ENCODE measurements around the gene SSB.
"Not testable (repeated sequence)": the region's sequence is repeated elsewhere in the genome, so short reads cannot be mapped to it uniquely, and the experiment has no call there.

The SSB gene

DNA sequence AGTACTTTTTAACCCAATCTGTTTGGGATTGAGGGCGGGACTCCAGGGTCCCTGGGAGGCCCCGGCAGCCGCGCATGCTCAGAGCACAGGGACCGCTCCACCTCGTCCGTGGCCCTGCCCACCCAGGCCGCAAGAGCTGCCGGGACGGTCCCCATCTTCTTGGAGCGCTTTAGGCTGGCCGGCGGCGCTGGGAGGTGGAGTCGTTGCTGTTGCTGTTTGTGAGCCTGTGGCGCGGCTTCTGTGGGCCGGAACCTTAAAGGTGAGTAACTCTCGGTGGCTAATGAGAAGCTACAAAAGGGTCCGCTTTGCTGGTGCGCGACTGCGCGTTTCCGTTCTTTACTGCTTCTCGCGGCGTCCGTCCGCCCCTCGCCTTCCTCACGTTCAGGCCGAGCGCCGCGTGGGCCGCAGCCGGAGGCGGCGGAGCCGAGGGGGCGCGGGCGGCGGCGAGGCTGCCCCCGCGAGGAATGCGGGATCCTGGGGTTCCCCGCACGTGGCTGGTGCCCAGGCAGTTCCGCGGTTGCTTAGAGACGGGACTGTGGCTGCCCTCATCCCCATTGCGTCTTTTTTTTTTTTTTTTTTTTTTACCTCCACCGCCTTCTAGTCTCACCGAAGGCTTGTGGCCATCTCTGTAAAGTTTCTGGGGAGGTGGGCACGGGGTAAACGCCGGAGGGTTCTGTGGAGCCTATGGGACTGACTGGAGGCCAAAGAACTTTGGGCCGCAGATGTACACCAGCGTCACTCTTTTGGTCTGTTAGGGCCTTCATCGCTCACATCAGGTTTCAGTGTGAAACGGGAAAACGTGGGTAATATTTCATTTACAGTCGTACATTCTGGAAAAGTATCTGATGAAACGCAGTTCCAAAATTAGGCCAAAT is at the start of gene SSB:
Gene SSB (plus strand): TSS at position 154 of the 875 bp plus-strand sequence. CDS start 2,090 bp downstream, outside the sequence.
- DNase-seq (ENCODE audit: low read depth in 2 of 2): peak; percentile 79 to 83

DNA sequence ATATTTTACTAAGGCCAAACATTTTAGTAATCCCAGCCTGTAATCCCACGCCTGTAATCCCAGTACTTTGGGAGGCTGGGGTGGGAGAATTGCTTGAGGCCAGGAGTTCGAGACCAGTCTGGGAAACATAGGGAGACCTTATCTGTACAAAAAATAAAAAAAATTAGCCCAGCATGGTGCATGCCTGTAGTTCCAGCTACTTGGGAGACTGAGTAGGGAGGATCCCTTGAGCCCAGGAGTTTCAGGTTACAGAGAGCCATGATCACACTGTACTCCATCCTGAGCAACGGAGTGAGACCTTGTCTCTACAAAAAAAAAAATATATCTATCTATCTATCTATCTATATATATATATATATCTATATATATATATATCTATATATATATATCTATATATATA is 45.9 kb upstream of the SSB start:
- DNase-seq (ENCODE audit: low read depth in 2 of 2): no peak

DNA sequence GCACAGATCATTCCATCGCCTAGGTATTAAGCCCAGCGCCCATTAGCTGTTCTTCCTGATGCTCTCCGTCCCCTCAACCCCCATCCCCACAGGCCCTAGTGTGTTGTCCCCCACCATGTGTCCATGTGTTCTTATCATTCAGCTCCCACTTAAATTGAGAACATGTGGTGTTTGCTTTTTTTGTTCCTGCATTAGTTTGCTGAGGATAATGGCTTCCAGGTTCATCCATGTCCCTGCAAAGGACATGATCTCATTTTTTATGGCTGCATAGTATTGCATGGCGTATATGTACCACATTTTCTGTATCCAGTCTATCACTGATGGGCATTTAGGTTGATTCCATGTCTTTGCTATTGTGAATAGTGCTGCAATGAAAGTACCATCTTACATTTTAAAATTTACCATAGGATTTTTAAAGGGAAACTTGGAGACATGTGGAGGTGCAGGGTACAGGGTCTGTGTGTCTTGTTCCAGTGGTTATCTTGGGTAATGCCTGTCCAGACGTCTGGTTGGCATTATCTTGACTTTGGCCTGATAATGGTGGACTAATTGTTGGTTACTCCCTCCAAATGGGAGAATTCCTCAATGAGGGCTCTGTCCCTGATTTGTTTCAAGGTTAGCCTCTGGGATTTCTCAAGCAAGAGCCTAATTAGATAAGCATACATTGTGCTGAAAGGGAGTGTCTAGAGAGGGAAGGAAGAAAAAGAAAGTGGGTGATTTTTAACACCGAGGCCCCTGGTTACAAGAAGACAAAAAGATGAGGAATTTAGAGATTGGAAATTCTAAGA is 43.4 kb upstream of the SSB start:
- DNase-seq (ENCODE audit: low read depth in 2 of 2): no peak

DNA sequence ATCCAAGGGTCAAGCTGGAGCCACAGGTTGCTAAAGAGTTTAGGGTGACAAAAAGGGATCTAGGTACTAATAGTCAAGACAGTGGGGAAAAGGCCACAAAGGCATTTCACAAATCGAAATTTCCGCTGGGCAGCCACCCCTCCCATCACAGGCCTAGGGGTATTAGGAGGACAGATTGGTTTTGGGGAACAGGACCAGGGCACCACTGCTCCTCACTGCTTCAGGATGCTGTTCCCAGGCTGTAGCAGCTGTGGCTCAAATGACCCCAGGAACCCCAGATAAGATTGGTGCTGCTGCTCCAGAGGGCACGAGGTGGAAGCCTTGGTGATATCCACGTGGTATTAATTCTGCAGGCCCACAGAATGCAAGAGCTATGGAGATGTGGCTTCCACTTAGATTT is 42.3 kb upstream of the SSB start:
- no peak for DNase-seq (ENCODE audit: low read depth in 2 of 2)

DNA sequence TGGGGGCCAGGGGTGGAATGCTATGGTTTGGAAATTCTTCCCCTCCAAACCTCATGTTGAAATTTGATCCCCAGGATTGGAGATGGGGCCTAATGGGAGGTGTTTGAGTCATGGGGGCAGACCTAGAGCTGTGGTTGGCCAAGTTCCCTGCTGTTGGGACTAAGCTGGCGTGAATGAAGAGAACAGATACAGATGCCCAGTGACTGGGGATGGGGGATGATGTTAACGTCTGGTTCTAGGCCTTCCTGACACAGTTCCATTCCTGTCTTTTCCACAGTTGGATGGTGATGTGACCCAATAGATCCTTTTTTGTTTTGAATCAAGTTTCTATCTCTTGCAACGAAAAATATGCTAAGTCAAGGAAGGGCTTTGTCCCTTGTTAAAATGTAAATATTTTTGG is 41.3 kb upstream of the SSB start:
- no peak for DNase-seq (ENCODE audit: low read depth in 2 of 2)

- no peak for DNase-seq (ENCODE audit: low read depth in 2 of 2)
Measured at GRCh38 chr2:169757778-169758177, 40.9 kb upstream of the SSB start.

GRCh38 chr2:169759987-169760386 is 38.7 kb upstream of the SSB start:
- no peak for DNase-seq (ENCODE audit: low read depth in 2 of 2)

- not testable (repeated sequence) for DNase-seq (ENCODE audit: low read depth in 2 of 2)
Measured at GRCh38 chr2:169760798-169761197, 37.9 kb upstream of the SSB start.

DNA sequence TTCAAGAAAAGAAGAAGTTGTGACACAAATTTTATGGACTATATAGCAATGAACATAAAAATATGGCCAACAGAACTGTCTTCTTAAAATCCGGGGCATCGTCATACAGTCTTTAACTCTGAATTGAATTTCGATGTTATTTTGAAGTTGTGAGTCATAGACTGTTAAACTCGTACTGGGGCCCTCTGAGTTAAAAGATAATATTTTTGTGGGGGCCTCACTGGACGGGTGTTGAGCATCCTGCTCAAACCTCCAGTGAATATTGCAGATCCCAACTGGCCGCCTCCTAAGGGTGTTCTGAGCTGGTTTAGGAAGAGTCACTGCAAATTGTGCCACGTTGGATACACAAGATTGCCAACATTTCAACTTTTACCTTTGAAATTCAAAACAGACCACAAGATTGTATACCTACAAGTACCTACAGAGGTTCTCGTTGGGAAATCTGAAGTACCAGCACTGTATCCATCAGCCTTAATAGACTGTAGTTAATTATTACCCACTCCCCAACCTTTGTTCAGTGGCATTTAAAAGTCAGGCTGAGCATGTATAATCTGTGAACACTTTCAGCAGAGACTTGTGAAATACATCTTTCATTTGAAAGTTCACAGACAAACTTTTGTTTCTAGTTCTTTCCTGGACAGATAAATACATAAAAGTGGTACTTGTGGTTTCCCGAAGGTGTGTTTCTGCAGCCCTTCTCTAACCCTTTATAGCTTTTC is 37.3 kb upstream of the SSB start:
- DNase-seq (ENCODE audit: low read depth in 2 of 2): no peak

- no peak for DNase-seq (ENCODE audit: low read depth in 2 of 2)
Measured at GRCh38 chr2:169761970-169762292, 36.7 kb upstream of the SSB start.

GRCh38 chr2:169765523-169765922 is 33.1 kb upstream of the SSB start:
- peak; percentile 51 to 52 for DNase-seq (ENCODE audit: low read depth in 2 of 2)

DNA sequence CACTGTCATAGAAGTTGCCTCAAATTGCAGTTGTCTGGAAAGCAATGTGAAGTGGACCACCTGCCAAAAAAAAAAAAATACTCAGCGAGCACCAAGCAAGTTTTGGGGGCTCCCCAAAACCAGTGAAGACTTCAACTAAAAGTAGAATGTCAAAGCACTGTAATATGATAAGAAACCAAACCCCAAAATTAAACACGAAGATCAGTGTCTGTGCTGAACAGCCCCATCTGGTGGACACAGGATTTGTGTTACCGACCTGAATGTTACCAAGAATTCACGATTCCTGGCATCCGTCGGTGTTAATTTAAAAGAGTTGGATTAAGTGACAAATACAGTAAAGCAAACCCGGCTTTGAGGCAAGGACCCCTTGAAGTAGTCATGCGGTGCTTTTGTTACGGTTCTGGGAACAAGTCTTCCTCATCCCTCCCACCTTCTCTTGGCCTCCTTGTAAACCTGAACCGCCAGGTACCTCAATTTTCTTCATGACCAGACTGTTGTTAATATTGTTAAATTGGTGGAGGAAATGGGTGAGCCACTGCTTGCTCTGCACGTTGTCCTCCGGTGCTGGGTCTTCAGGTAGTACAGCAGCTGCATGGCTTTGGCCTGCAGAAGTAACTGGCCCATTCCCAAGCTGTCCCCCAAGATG is 31.3 kb upstream of the SSB start:
- peak in 1 of 2 experiments; percentile 28 for DNase-seq (ENCODE audit: low read depth in 2 of 2)

DNA sequence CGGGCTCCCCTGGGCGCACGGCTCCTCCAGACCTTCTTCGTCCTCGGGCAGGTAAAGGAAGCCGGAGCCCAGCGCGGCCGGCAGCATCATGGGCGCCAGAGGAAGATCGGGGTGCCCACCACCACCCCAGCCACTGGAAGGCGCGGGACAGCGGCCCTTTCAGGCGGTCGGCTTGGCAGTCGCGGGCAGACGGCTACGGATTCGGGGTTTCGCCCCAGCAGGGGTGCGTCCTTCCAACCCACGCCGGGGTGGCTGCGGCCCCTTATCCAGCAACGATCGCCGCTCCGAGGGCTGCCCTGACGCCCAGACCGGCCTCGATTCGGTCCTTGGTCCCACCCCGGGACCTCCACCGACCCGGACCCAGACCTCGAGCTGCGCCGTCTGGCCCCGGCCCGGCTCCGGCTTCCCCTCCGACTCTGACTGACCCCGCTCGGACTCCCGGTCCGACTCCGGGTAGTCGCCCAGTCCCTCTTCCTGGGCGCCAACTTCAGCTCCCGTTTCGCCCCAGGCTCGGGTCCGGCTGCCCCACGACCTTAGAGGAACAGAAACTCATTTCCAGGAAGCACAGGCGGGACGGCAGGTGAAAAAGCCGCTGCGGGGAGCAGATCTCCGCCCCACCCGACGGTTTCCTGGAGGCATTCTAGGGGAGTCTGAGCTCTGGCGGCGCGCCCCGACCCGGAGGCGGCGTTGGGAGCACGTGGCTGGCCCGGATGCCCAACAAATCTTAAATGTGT is 30.2 kb upstream of the SSB start:
- no peak for DNase-seq (ENCODE audit: low read depth in 2 of 2)

DNA sequence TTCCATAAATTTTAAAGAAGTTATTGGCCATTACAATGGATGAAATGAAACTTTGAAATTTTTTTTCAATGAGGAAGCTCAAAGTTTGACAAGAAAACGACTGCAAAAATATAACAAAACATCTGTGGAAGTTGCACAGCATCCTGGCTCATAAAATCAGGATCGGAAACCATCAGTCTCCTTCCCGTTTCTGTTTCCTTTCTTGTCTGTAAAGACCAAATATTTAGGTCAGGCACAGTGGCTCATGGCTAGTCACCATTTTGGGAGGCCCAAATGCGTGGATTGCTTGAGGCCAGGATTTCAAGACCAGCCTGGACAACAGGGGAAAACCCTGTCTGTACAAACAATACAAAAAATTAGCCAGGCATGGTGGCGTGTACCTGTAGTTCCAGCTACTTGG is 27.6 kb upstream of the SSB start:
- no peak for DNase-seq (ENCODE audit: low read depth in 2 of 2)

- no peak for DNase-seq (ENCODE audit: low read depth in 2 of 2)
Measured at GRCh38 chr2:169771612-169772011, 27.1 kb upstream of the SSB start.

DNA sequence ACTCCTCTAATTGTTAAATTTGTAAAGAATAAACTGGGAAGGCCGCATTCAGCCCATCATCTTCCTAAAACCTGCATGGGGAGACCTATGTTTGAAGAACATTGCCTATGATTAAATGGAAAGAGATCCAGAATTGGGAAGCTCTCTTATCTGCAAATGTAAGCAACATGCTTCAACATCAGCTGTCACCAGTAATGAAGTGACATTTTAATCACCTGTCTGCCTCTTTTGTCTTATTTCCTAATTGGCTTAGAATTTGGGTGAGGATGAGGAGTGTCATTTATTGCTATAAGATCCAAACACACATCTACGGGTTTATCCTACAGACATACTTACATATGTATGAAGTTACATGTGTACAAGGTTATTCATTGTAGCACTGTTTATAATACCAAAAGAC is 26.0 kb upstream of the SSB start:
- no peak for DNase-seq (ENCODE audit: low read depth in 2 of 2)

- no peak for DNase-seq (ENCODE audit: low read depth in 2 of 2)
Measured at GRCh38 chr2:169775354-169775753, 23.3 kb upstream of the SSB start.

DNA sequence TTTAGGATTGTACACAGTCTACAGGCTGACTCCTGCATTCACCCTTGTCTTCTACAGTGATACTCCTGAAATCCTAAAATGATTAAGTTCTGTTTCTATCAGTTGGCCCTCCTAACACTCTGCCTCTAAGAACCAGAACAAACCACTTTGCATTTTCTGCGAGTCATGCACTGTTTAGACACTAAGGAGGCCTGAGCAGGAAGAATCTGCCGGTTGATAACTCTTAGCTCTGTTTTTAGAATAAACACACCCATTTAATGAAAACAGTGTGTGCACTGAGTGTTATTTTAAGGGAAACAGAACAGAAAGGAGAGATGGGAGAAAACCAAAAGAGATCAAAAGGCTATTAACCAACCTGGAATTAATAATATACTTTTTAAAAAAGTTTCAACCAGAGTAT is 22.9 kb upstream of the SSB start:
- DNase-seq (ENCODE audit: low read depth in 2 of 2): no peak

- DNase-seq (ENCODE audit: low read depth in 2 of 2): peak; percentile 34 to 36
Measured at GRCh38 chr2:169776252-169776761, 22.4 kb upstream of the SSB start.

GRCh38 chr2:169778446-169778845 is 20.2 kb upstream of the SSB start:
- no peak for DNase-seq (ENCODE audit: low read depth in 2 of 2)

Measured in fibroblast of skin of left quadriceps (primary cell).